Lung microvascular endothelial cell (primary cell): ENCODE measurements around the gene REPS1. TPM values are rescaled to one million over a fixed set of nuclear protein-coding genes. Genes with fewer than 3 reads are reported as not detected.
A peak's percentile ranks its signal among the peaks of the same experiment; 100 is the strongest.
"Not testable (repeated sequence)": the region's sequence is repeated elsewhere in the genome, so short reads cannot be mapped to it uniquely, and the experiment has no call there.

Source experiments
- DNase-seq, 2 donors: peaks; one replicate each; pipeline versions ENCODE4 v3.0.0 to v3.0.0-alpha.2; 2010; ENCODE audit warnings: low read depth in 2 of 2
- total RNA-seq: library from RNA; depleted of rRNA; stranded (reverse); fragments of >200 nt; gene quantifications from 2 replicates; pipeline ENCODE4 v1.2.1, GENCODE V29; 2014

Gene REPS1
- total RNA-seq, 1 donor from 2014 or later = 20.6 TPM

GRCh38 chr6:138971601-138972000, 16.5 kb downstream of the REPS1 start:
- DNase-seq = peak in 1 of 2 donors; percentile 18

- peak; percentile 39 to 95 for DNase-seq
Measured at GRCh38 chr6:138970856-138971425, 17.1 kb downstream of the REPS1 start.

GRCh38 chr6:138970159-138970558, 17.9 kb downstream of the REPS1 start:
- DNase-seq = peak in 1 of 2 donors; percentile 56

- DNase-seq = no peak
Measured at GRCh38 chr6:138966870-138967269, 21.2 kb downstream of the REPS1 start.

- DNase-seq = no peak
Measured at GRCh38 chr6:138965971-138966370, 22.1 kb downstream of the REPS1 start.

GRCh38 chr6:138965291-138965874, 22.7 kb downstream of the REPS1 start:
- DNase-seq = no peak

GRCh38 chr6:138964012-138964411, 24.0 kb downstream of the REPS1 start:
- DNase-seq = no peak

- peak; percentile 51 to 59 for DNase-seq
Measured at GRCh38 chr6:138963531-138963930, 24.5 kb downstream of the REPS1 start.

GRCh38 chr6:138963119-138963518, 24.9 kb downstream of the REPS1 start:
- no peak for DNase-seq

GRCh38 chr6:138959521-138959920, 28.5 kb downstream of the REPS1 start:
- peak in 1 of 2 donors; percentile 35 for DNase-seq

- DNase-seq = no peak
Measured at GRCh38 chr6:138958595-138958994, 29.5 kb downstream of the REPS1 start.

GRCh38 chr6:138957903-138958302, 30.1 kb downstream of the REPS1 start:
- peak in 1 of 2 donors; percentile 44 for DNase-seq

GRCh38 chr6:138957484-138957883, 30.6 kb downstream of the REPS1 start:
- peak in 1 of 2 donors; percentile 25 for DNase-seq

- no peak for DNase-seq
Measured at GRCh38 chr6:138956244-138956924, 31.7 kb downstream of the REPS1 start.

- no peak for DNase-seq
Measured at GRCh38 chr6:138955262-138955661, 32.8 kb downstream of the REPS1 start.

- DNase-seq = peak in 1 of 2 donors; percentile 45
Measured at GRCh38 chr6:138953451-138953850, 34.6 kb downstream of the REPS1 start.

- DNase-seq = no peak
Measured at GRCh38 chr6:138948546-138949179, 39.4 kb downstream of the REPS1 start.

- no peak for DNase-seq
Measured at GRCh38 chr6:138948004-138948403, 40.0 kb downstream of the REPS1 start.

- DNase-seq = no peak
Measured at GRCh38 chr6:138945354-138945753, 42.7 kb downstream of the REPS1 start.

GRCh38 chr6:138944412-138944811, 43.6 kb downstream of the REPS1 start:
- DNase-seq = peak in 1 of 2 donors; percentile 64

GRCh38 chr6:138943089-138943625, 44.9 kb downstream of the REPS1 start:
- DNase-seq = no peak

GRCh38 chr6:138936873-138937272, 51.2 kb downstream of the REPS1 start:
- not testable (repeated sequence) for DNase-seq
